Activated CD8-positive, alpha-beta memory T cell treated with anti-CD3 and anti-CD28 coated beads for 1 hour (primary cell): ENCODE data around the gene OBP2B.
"Not testable (repeated sequence)": the region's sequence is repeated elsewhere in the genome, so short reads cannot be mapped to it uniquely, and the experiment has no call there.

Experiments
- DNase-seq, 2 donors: peaks; one replicate each; pipeline ENCODE4 v3.0.0-alpha.2; 2020; ENCODE audit warnings: low read depth in 1 of 2; ENCODE audit errors: extremely low read depth in 1 of 2

The OBP2B gene

DNA sequence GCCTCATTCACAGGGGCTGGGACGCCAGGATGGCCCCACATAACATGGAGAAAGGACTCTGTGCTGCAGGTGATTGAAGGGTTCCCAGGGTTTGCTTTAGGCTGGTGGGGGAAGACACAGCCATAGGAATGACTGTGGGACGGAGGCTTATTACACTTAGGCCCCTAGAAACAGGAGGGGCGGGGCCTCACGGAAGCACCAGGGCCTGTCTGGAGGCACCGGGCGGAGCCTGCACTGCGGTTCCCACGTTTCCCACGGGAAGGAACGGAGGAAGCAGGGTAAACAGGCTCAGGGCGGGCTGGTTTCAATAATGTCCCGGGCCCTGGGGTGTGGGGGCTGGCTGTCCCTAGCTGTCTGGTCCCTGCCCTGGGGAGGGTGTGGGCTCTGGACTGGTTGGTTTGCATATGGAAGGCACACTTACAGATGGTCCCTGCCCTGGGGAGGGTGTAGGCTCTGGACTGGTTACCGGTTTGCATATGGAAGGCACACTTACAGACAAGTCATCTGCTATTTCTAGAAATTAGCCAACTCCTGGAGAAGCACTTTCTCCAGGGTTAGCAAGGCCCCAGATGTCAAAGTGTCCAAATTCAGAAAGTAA lies 14.2 kb upstream of the OBP2B start:
- DNase-seq = not testable (repeated sequence)

DNA sequence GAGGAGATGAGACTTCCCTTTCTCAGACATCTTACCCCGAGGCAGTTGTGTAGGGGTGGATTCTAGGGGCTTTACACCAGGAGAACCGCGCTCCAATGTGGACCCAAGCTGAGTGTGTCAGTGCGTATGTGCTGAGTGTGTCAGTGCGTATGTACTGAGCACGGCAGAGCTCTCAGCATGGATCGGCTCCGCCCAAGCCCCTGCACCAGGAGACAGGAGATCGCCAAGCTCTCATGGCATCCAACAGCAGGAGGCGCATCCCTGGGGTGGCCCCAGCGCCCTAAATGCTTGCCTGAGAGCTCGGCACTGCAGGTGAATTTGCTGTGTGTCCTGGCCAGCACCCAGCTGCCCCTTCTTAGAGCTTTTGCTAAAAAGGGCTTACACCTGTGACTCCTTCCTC lies 12.9 kb upstream of the OBP2B start:
- not testable (repeated sequence) for DNase-seq

DNA sequence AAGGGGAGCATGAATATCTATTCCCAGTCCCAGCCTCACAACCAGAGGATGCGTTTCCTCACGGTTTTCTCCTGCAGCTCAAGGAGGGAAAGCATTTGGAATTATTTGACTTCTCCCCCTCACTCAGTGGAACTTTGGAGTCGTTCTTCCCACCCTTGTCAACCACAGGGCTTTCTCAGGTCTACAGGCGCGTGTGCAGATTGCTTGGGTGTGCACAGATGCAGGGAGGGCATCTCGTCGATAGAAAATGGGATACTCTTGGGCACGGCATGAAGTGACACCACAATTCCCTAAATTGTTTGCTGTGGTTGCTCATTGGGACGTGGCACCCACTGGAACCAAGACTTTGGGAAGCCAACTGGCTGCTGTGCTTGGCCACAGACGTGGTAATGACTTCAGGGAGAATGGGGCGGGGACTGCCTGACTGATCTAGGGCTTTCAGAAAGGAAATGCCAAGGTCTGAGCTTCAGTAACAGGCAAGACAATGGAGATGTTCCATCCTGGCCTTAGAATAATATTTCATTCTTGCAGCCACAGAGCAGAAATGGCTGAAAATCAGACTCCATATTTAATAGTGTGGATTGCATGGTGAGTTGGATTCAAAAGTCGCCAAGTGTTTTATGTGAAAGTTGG lies 12.2 kb upstream of the OBP2B start:
- DNase-seq = no peak

DNA sequence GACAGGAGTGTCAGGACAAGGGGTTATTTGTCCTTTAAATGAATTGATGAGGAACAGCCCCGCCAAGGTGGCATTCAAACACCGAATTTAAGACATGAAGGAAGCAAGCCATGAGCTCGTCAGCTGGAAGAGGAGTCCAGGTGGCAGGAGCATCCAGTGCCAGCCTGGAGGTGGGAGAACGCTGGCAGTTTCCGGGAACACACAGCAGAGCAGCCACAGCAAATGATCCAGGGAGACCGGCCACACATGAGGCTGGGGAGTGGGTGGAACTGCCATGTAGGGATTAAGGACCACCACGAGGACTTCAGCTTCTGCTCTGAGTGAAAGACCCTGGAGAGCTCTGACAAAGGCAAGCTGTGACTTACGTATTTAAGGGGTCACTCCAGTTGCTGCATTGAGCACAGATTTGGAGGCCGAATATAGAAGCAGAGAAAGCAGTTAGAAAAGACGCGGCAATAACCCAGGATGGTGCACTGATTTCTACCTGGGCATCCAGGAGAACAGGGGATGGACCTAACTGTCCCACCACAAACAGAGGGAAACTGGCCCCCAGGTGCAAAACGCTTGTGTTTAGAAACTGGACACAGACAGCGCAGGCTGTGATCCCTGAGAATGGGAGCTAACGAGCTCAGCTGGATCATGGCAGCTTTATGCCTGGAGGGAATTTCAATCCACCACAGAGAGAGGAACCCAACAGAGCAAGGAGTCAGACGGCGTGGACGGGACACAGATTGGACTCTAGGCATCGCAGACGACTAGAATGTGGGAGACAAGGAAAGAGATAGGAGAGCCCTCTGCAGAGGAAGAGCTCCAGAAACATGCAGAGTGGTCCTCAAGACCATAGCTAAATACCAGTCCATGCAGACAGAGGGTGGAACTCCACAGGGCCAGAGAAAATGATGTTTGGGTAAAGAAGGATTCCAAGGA lies 9.3 kb upstream of the OBP2B start:
- DNase-seq = not testable (repeated sequence)

DNA sequence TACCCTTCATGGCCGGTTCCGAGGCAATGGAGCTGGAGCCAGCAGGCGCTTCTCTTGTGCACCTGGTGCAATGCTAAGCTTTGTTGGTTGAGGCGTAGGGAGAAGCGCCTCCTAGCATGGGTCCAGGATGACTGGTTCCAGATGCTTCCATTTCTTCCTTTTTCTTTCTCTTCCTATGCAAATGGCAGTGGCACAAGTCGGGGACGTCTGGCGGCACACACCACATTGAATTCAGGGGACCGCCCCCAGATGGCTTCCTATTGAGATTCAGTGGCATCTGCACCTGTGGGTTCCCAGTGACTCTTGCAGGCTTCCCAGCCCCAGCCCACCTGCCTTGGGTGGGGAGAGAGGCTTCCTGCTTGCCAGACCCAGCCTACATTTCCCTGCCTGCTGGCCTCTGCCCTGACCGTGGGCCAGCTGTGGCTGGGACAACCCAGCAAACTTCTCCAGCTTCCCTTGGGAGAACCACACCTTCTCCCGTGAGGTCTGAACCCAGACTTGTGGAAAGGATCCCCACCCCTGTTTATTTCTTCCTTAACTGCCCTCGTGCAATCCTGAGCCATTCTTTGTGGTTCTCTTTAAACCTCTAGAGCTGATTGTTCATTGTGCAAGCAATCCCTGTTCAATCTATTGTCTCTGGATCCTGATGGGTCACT lies 8.4 kb upstream of the OBP2B start:
- DNase-seq = not testable (repeated sequence)

DNA sequence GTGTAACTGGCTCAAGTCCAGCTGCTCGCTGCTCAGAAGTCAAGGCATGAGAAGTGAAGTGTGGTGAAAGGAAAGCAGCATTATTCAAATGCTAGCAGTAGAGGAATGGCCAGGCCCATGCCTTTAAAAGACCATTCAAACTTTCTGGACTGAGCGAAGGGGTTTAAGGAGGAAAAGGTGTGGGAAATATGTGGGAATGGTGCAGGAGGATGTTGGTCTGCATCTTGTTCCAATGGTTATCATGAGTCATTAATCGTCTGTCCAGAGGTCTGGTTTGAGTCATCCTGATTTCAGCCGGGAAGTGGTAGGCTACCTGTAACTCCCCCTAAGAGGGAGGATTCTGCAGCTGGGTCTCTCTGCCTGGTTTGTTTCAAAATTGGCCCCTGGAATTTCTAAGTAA lies 5.2 kb upstream of the OBP2B start:
- not testable (repeated sequence) for DNase-seq

DNA sequence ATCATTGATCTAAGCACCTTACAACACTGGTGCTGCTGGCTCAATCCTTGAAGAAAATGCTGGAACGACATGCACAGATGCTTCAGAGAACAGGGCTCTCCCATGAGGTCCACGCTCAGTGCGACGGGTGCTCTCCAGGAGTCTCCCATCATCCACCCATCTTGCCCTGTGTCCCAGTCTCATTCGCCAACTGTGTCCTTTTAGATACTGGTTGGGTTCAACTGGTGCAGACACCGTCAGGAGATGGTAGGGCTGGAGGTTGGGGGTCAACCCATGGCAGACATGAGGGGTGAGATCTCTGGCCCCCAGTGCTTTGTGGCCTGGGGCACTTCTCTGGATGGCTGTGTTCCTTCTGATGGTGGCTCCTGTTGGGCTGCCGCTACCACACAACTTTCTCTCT lies 1.6 kb upstream of the OBP2B start:
- no peak for DNase-seq

DNA sequence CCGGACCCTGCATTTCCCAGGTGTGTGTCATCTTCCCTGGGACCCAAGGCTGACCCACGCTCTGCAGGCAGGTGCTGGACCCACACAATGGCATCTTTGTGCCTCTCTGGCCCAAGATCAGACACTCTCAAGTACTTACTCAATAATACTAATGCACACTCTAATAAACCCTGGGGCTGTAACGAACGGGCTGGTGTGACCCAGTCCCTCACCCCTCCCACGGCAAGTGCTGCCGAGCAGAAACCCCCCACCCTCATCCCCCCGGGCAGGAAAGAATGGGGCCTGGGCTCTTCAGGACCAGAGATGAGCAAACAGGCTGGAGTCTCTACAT lies 1.1 kb upstream of the OBP2B start:
- no peak for DNase-seq

DNA sequence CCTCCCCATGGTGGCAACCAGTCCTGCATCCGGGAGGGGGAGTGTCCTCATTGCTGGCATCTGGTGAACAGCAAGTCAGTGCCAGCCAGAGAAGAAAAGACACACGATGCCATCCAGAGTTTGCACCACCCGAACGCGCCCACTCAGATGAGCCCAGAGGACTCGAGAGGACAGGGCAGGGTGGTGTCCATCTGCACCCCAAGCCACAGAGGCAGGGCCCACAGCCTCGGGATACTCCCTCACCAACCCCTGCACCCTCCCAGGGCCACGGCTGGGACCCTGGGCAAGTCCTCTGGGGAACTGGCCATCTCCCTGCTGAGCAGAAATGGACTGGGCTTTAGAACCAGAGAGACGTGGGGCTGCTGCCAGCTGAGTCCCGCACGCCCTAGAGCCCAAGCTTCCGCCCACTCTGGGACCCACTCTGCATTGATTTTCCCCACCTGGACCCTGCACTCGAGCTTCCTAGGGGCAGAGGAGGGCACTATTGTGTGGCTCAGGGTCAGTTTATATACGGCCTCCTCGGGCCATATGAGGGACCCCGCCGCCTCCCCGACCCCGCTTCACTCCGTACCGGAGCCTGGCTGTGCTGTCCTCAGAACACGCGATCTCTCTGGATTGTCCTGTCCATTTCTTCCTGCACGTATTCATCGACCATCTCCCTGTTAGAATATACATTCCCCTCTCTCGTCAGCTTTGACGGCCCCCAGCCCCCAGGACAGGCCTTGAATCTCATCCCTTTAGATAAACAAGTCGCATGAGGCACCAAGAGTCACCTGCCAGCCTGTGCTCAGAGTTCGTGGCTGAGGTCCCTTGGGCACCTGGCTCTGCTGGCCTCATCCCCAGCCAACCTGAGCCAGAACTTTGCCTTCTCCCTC lies 514 bp upstream of the OBP2B start:
- not testable (repeated sequence) for DNase-seq

DNA sequence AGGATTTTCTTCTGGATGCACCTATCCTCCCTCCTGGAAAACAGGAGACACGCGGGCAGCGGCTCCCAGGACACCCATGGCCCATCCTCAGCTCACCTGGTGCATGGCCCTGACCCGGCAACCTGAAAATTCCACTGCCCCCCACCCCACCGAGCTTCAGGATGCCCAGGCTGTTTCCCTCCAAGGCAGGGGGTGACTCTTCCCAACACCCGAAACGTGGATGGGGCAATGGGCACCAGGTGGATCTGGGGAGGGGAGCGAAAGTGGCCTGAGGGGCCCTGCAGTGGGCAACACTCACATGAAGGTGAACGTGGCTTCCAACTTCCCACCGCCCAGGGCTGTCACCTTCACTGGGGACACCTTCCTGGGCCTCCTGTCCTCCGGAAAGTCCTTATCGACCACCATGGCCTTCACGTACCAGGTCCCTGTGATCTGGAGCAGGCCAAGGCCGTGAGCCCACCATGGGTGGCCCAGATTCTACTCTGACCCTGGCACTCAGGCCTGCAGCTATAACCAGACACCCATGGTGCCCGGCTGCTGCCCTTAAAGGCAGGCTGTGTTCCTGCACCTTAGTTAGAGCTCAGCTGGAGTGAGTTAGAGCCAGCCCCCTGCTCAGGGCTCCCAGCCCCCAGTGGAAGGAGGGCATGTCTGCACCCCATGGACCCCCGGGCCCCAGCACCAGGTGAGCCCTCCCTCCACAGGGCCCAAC lies 725 bp downstream of the OBP2B start:
- not testable (repeated sequence) for DNase-seq

DNA sequence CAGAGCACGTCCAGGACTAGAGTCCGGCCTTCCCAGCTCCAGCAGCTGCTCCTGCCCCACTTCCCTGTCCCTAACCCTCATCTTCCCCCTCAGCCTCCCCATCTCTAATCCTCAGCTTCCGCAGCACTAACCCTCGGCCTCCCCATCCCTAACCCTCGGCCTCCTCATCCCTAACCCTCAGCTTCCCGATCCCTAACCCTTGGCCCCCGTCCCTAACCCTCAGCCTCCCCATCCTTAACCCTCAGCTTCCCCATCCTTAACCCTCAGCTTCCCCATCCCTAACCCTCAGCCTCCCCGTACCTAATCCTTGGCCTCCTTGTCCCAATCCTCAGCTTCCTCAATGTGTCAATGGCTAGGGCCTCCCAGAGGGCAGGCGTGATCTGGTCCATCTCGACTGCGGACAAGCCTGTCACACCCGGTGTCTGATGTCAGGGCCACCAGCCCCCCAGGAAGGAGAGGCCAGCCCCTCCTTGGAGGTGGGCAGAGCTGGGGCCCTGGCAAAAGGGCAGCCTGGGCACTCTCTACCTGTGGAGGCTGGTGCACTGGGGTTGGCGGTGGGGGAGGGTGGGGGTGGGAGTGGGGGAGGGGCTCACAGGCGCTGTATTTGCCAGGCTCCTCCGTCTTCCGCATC lies 1.4 kb downstream of the OBP2B start:
- no peak for DNase-seq

DNA sequence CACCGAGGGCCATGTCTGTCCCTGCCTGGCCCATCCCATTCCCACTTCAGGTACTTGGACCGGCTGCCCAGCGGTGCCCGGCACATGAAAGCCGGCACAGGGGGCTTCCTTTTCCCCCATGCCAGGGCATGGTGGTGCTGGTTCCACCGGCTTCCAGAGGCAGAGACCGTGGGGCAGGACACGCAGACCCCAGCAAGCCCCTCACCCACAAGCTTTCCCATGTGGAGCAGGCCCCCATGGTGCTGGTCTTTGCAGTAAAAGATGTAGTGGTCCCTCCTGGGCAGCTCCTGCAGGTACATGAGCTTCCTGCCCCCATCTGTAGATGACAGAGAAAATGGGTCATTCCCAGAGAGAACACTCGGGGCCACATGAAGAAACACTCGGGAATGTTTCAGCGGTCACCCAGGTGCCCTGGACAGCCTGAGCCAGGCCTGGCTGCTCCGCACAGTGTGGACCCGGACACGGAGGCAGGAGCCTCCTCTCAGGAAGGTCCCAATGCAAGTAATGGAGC lies 2.0 kb downstream of the OBP2B start:
- DNase-seq = no peak

DNA sequence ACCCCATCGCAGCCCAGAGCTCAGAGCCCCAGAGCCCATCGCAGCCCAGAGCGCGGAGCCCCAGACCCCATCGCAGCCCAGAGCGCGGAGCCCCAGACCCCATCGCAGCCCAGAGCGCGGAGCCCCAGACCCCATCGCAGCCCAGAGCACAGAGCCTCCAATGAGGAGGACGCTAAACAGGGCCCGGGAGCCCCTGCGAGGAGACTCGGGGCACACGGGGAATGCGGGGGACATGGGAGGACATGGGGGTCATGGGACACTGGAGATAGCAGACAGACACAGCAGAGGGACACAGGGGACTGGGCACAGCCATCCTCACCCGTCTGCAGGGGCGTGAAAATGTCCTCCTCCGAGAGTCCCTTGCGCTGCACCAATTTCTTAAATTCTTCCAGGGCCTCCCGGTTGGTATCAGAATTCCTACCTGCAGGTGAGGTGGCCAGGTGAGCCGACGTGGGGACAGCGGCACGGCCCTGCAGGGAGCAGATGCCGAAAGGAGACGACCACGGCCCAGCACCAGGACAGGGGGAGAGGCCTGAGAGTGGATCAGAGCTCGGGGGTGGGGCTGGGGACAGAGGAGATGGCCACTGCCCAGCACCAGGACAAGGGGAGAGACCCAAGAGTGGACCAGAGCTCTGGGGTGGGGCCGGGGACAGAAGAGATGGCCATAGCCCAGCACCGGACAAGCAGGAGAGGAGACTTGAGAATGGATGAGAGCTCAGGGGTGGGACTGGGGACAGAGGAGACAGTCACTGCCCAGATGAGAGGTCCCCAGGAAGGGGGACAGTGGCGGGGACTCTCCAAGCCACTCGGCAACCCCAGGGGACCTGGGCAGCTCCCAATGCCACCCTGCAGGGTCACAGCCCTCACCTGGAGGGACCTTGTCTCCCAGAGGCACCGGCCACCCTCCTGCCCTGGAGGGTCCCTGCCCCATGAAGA lies 2.8 kb downstream of the OBP2B start:
- DNase-seq = no peak

DNA sequence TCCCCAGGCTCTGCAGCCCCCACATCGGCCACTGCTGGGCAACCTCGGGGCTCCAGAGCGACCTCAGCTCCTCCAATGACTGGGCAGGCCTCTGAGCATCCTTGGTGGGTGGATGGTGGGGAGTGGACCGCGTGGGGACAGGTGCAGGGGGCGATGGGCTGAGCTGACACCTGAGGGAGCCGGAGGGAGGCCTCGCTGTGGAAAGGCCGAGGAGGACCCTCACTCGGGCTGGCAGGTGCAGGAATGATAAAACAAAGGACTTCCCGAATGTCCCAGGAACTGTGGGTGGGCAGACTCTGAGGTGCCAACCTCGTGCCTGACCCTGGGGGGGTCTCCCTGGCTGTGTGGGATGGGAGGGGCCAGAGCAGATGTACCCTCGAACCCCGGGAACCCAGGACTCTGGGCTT lies 3.6 kb downstream of the OBP2B start:
- DNase-seq = not testable (repeated sequence)

DNA sequence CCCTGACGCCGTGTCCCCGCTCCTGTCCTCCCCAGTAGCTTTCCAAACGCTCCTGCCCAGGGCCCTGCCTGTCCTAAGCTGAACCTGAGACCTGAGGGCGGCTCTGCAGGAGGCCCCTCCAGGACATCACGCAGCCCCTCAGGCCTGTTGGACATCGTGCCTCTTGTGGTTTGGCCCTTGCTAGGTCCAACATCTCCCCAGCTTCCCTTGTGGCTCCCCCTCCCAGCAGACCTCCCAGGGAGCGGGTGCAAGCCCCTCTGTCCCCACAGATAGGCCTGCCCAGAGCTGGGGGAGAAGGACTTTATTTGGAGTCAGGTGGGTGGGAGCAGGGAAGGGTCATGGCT lies 4.1 kb downstream of the OBP2B start:
- no peak for DNase-seq

DNA sequence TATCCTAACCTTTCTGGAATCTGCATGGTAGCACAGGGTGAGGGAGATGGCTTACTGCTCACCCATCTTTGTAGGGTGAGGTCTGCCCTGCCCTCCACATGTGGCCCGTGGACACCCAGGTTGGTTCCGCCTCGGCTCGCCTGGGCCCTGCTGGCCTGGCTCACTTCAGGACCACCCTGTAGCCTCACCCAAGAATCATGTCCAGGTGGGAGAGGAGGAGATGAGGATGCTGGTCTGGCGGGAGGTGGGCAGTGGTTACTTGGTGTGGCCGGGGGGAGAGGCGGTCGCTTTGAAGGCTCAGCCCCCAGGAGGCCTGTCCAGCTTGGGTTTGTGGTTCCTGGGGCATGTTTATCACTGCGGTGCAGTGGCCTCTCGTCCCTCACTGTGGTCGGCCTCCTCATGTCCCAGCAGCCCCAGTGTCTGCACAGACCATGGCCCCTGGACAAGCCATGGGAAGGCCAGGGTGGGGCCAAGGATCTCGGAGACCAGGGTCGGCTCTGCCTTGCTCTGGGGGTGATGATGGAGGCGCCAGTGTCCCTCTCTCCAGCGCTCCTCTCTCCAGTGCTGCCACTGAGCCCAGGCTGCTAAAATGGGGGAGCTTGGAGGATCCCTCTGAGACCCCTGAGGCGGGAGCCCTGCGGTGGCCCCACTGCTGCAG lies 4.6 kb downstream of the OBP2B start:
- DNase-seq = no peak

DNA sequence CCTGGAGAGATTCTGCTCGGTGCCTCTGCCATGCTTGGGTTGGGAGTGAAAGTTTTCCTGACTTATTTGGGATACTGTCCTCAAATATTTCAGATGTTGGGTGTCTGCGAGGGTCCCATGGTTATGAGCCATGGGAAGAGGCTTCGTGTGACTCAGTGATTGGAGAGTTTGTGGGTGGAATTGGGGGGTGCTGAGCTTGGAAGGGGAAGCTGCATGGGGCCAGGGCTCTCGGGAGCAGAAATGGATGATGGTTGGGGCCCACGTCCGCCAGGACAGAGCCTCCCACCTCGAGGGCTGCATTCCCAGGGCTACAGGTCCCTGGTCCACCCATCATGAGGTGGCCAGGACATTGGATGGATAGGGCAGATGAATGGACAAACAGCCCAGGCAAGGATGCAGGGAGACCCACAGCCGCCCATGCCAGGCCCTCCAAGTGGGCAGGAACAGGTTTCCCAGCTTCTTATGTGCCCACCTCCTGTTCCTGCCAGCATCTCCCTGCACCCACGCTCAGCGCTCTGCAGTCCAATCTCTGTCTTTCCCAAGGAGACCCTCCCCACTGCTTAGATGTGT lies 5.5 kb downstream of the OBP2B start:
- no peak for DNase-seq
